ENCODE data around the gene CLEC4M.

- TF ChIP-seq CTCF (IDR thresholded peaks at IDR 0.05) (no peak), POLR2A (IDR thresholded peaks at IDR 0.05) (no peak)
Observed at GRCh38 chr19:7725791-7726190, 37.3 kb upstream of the CLEC4M start.
